K562 (cell line): ENCODE results near the gene ABHD8. TPM values are rescaled to one million over a fixed set of nuclear protein-coding genes. Genes with fewer than 3 reads are reported as not detected.

Source experiments
- COPS2 ChIP-seq: fragments of 450-650 bp; conservative IDR thresholded peaks from 2 replicates; pipeline ENCODE4 v1.6.1; 2016; ENCODE audit warnings: mild to moderate bottlenecking, moderate library complexity
- DIDO1 ChIP-seq: fragments of 450-650 bp; IDR thresholded peaks from 2 replicates; pipeline ENCODE4 v1.6.1; 2016; ENCODE audit warnings: low read depth, missing biosample characterization, missing genetic modification characterization
- E2F8 ChIP-seq: fragments of 450-650 bp; IDR thresholded peaks from 2 replicates; pipeline ENCODE4 v1.7.1; 2018; ENCODE audit warnings: mild to moderate bottlenecking, low read depth; ENCODE audit not compliant: partially characterized antibody
- EP300 ChIP-seq: IDR thresholded peaks from 2 replicates; pipeline ENCODE4 v1.6.1; 2012; ENCODE audit warnings: low read length, improper control_type of control experiment
- ETS1 ChIP-seq: conservative IDR thresholded peaks from 2 replicates; pipeline ENCODE4 v1.6.1; 2011; ENCODE audit warnings: low read depth, mild to moderate bottlenecking, low read length; ENCODE audit not compliant: control insufficient read depth
- HDAC1 ChIP-seq, 2 experiments: fragments of 450-650 bp; IDR thresholded peaks; 2 replicates each; pipeline ENCODE4 v1.6.1; 2016 to 2017; ENCODE audit warnings: inconsistent platforms in 1 of 2, mild to moderate bottlenecking in 1 of 2, moderate library complexity in 1 of 2
- KAT8 ChIP-seq: fragments of 450-650 bp; IDR thresholded peaks from 2 replicates; pipeline ENCODE4 v1.6.1; 2016; ENCODE audit warnings: low read depth, mild to moderate bottlenecking
- NKRF ChIP-seq: fragments of 450-650 bp; IDR thresholded peaks from 2 replicates; pipeline ENCODE4 v1.6.1; 2016; ENCODE audit warnings: borderline replicate concordance
- POLR2A ChIP-seq: fragments of 450-650 bp; conservative IDR thresholded peaks from 2 replicates; pipeline ENCODE4 v1.6.1; 2016
- SIN3B ChIP-seq: fragments of 450-650 bp; IDR thresholded peaks from 2 replicates; pipeline ENCODE4 v1.6.1; 2017; ENCODE audit warnings: low read depth, mild to moderate bottlenecking, moderate library complexity
- SP2 ChIP-seq: IDR thresholded peaks from 2 replicates; pipeline ENCODE4 v1.6.1; 2011; ENCODE audit warnings: mild to moderate bottlenecking, low read depth, low read length, moderate library complexity; ENCODE audit not compliant: poor library complexity, severe bottlenecking; ENCODE audit errors: extremely low read depth
- SUPT5H ChIP-seq: fragments of 450-650 bp; IDR thresholded peaks from 2 replicates; pipeline ENCODE4 v1.6.1; 2016
- TSC22D4 ChIP-seq: fragments of 450-650 bp; IDR thresholded peaks from 2 replicates; pipeline ENCODE4 v1.6.1; 2016; ENCODE audit warnings: missing genetic modification characterization, missing biosample characterization, control low read depth
- VEZF1 ChIP-seq: fragments of 200-800 bp; sonication (Bioruptor generic); IDR thresholded peaks from 2 replicates; pipeline ENCODE4 v1.6.1; 2017; ENCODE audit warnings: missing genetic modification characterization, missing compliant biosample characterization
- polyA plus RNA-seq, 8 experiments: library from polyadenylated mRNA; depleted of rRNA in 4 of 8; stranded (reverse) in 5 of 8; unstranded in 3 of 8; fragments of >200 nt; fragmentation: Nextera tagmentation in 2 of 8; fragmentation: Illumina TruSeq in 1 of 8; extraction: Ambion mirVana in 2 of 8; extraction: Trizol in 1 of 8; gene quantifications; 2 replicates each; pipeline versions ENCODE4 v1.2.1 to v1.2.3, GENCODE V29; 2011 to 2014; ENCODE audit warnings: inconsistent platforms in 1 of 8, missing spikeins in 1 of 8
- total RNA-seq, 7 experiments: library from RNA; depleted of rRNA in 6 of 7; stranded (reverse); fragments of >200 nt in 6 of 7; fragmentation: Illumina TruSeq in 2 of 7; extraction: Trizol in 2 of 7; gene quantifications; 2 replicates each; pipeline versions ENCODE4 v1.2.1 to v1.2.3, GENCODE V29; 2011 to 2021; ENCODE audit warnings: low replicate concordance in 1 of 7
- TF ChIP-seq, protein P1 (sequence below): fragments of 450-650 bp; IDR thresholded peaks from 2 replicates; pipeline ENCODE4 v1.6.1; 2014; ENCODE audit warnings: low read depth, mild to moderate bottlenecking, moderate library complexity, borderline replicate concordance
- TF ChIP-seq, protein P2 (sequence below), 2 experiments: fragments of 250-450 bp in 1 of 2; fragments of 450-650 bp in 1 of 2; sonication (Bioruptor Pico) in 1 of 2; IDR thresholded peaks; 2 replicates each; pipeline versions ENCODE4 v1.6.1 to v1.8.0; 2016 to 2021; ENCODE audit warnings: mild to moderate bottlenecking in 2 of 2, moderate library complexity in 2 of 2, missing compliant biosample characterization in 1 of 2, missing genetic modification characterization in 1 of 2

ABHD8 gene
- total and polyA plus RNA-seq, 9 of the 15 experiments (the other 6 are each of a cell fraction or from before 2014, with no cell fraction given): 0.04 to 6.6 (median 2.0) TPM; not detected in 1

DNA sequence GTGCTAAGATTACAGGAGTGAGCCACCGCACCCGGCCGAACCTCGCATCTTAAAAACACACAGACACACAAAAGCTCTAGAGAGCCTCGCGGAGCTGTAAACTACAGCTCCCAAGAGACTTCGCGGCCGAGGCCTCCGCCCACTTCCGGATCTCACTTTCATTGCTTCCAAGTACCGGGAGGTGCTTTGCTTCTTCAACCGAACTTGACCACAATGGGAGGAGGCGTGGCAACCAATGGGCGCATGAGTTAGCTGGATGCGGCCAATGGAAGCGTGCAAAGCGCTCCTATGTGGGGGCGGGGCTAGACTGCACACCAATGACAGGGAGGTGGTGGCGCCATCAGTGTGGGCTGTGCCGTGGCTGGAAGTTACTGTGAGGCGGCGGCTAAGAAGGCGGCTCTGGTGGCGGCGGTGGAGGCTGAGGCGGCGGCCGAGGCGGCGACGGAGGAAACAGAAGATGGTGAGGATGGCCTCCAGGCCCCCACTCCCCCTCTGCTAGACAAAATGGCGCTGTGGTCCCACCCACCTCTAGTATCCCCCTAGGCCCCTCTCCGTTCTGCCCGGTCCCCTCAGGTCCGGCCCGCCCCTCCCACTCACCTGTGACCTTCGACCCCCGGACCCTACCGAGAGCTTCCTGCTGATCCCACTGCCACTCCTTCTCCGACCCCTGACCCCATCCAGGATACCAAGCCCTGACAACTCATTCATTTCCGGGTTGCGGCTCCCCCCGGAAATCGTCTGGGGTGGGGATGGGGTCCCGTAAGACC lies 6.2 kb upstream of the ABHD8 start, which contains the start of gene DDA1 (continued):
- peak; percentile 84 for TF ChIP-seq SUPT5H
- TF ChIP-seq EP300: peak; percentile 4; the same call in 1 of the 2 replicates
- TF ChIP-seq NKRF: peak; percentile 72
- peak; percentile 92 for TF ChIP-seq SP2
- TF ChIP-seq DIDO1 (tag): no peak
- peak; percentile 84 for TF ChIP-seq ETS1
- peak; percentile 80 for TF ChIP-seq POLR2A
- TF ChIP-seq, protein P1, sequence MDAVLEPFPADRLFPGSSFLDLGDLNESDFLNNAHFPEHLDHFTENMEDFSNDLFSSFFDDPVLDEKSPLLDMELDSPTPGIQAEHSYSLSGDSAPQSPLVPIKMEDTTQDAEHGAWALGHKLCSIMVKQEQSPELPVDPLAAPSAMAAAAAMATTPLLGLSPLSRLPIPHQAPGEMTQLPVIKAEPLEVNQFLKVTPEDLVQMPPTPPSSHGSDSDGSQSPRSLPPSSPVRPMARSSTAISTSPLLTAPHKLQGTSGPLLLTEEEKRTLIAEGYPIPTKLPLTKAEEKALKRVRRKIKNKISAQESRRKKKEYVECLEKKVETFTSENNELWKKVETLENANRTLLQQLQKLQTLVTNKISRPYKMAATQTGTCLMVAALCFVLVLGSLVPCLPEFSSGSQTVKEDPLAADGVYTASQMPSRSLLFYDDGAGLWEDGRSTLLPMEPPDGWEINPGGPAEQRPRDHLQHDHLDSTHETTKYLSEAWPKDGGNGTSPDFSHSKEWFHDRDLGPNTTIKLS: peak; percentile 76
- peak in 1 of 2 experiments; percentile 77; a peak in 2 of 4 replicates for TF ChIP-seq HDAC1 (IDR thresholded peaks at IDR 0.05)
- TF ChIP-seq SIN3B: peak; percentile 81; the same call in 1 of the 2 replicates
- TF ChIP-seq TSC22D4 (tag): no peak
- TF ChIP-seq, protein P2, sequence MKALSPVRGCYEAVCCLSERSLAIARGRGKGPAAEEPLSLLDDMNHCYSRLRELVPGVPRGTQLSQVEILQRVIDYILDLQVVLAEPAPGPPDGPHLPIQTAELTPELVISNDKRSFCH (CRISPR knock-in tag; IDR thresholded peaks at IDR 0.05): no peak
- TF ChIP-seq, protein P2 (tag; IDR thresholded peaks at IDR 0.05): no peak
- TF ChIP-seq VEZF1 (CRISPR knock-in tag): peak; percentile 75
- TF ChIP-seq COPS2: no peak
- TF ChIP-seq E2F8: peak; percentile 58
- no peak for TF ChIP-seq KAT8
